A549 (cell line): ENCODE data around the gene WDR33. TPM values are rescaled to one million over a fixed set of nuclear protein-coding genes. Genes with fewer than 3 reads are reported as not detected.

Experiments
- ATAC-seq, 2 experiments: fragments of 200-7000 bp in 1 of 2; fragments of >200 bp in 1 of 2; cut with Nextera tagmentation in 1 of 2; cut with Tn5 transposase in 1 of 2; 3 replicates each; pipeline versions ENCODE4 v1.8.0 to v1.9.1; 2018 to 2020; ENCODE audit warnings: mild to moderate bottlenecking in 1 of 2, moderate library complexity in 1 of 2
- CTCF ChIA-PET: fragments of 300-600 bp; sonication (Branson Sonifier 250); formaldehyde crosslinking; extraction: SDS; loops from one replicate; lab custom pipeline; 2021; ENCODE audit warnings: antibody characterized with exemption, inconsistent platforms; lab: Yijun Ruan, JAX
- POLR2A ChIA-PET: fragments of 350-600 bp; formaldehyde crosslinking; extraction: SDS; loops from one replicate; lab custom pipeline; 2021; ENCODE audit warnings: antibody characterized with exemption, inconsistent platforms; lab: Yijun Ruan, JAX
- DNase-seq, 2 experiments: peaks; one replicate each; pipeline versions ENCODE4 v3.0.0 to v3.0.0-alpha.2; 2011 to 2016; ENCODE audit warnings: low read depth in 1 of 2, low spot score in 1 of 2
- FAIRE-seq: peaks from 2 replicates; lab custom pipeline; 2011; peaks lifted over from hg19 to GRCh38; lab: Jason Lieb, UNC
- H3K27ac ChIP-seq, 2 experiments: fragments of >200 bp; sonication (Bioruptor Twin); formaldehyde crosslinking; 3 replicates each; pipeline ENCODE4 v1.5.1; 2016 to 2017
- H3K4me1 ChIP-seq: fragments of >200 bp; sonication (Bioruptor Twin); formaldehyde crosslinking; 3 replicates; pipeline ENCODE4 v1.6.1; 2016
- H3K4me2 ChIP-seq: fragments of >200 bp; sonication (Bioruptor Twin); formaldehyde crosslinking; 3 replicates; pipeline ENCODE4 v1.6.1; 2016
- H3K4me3 ChIP-seq: fragments of >200 bp; sonication (Bioruptor Twin); formaldehyde crosslinking; 3 replicates; pipeline ENCODE4 v1.5.1; 2016
- H3K9me3 ChIP-seq: fragments of >200 bp; sonication (Bioruptor Twin); formaldehyde crosslinking; 3 replicates; pipeline ENCODE4 v1.6.1; 2016
- BHLHE40 ChIP-seq: IDR thresholded peaks from 2 replicates; pipeline ENCODE4 v1.6.1; 2012; ENCODE audit warnings: low read depth, low read length, inconsistent platforms
- CBX8 ChIP-seq: fragments of 200-600 bp; sonication (generic); IDR thresholded peaks from 2 replicates; pipeline ENCODE4 v1.6.1; 2016
- CHD4 ChIP-seq: fragments of 200-600 bp; sonication (generic); IDR thresholded peaks from 2 replicates; pipeline ENCODE4 v1.6.1; 2016; ENCODE audit warnings: antibody characterized with exemption, mild to moderate bottlenecking, borderline replicate concordance
- EHMT2 ChIP-seq: fragments of 200-600 bp; sonication (generic); IDR thresholded peaks from 2 replicates; pipeline ENCODE4 v1.6.1; 2016; ENCODE audit warnings: antibody characterized with exemption, low read depth, mild to moderate bottlenecking, moderate library complexity
- EP300 ChIP-seq, 2 experiments: fragments of >200 bp; sonication (Bioruptor Twin); formaldehyde crosslinking; IDR thresholded peaks; 2 replicates in 1 of 2; 3 replicates in 1 of 2; pipeline ENCODE4 v1.6.1; 2016 to 2017
- ESRRA ChIP-seq: fragments of 150-350 bp; IDR thresholded peaks from 2 replicates; pipeline ENCODE4 v1.6.1; 2014; ENCODE audit warnings: mild to moderate bottlenecking, low read length, borderline replicate concordance
- FOSB ChIP-seq: fragments of 250-450 bp; sonication (Bioruptor Pico); IDR thresholded peaks from 2 replicates; pipeline ENCODE4 v1.5.0; 2020; ENCODE audit warnings: mild to moderate bottlenecking, moderate library complexity
- FOSL2 ChIP-seq, 2 experiments: fragments of 450-650 bp in 1 of 2; fragments of >200 bp in 1 of 2; sonication (Bioruptor Twin) in 1 of 2; formaldehyde crosslinking; IDR thresholded peaks; 2 replicates each; pipeline versions ENCODE4 v1.5.0 to v1.6.1; 2016 to 2020; ENCODE audit warnings: mild to moderate bottlenecking in 1 of 2, moderate library complexity in 1 of 2
- FOXS1 ChIP-seq: fragments of 250-450 bp; sonication (Bioruptor Pico); IDR thresholded peaks from 2 replicates; pipeline ENCODE4 v1.5.0; 2020; ENCODE audit warnings: mild to moderate bottlenecking, moderate library complexity
- HDAC2 ChIP-seq: fragments of 200-600 bp; sonication (generic); IDR thresholded peaks from 2 replicates; pipeline ENCODE4 v1.6.1; 2016
- JUN ChIP-seq, 2 experiments: fragments of >200 bp; sonication (Bioruptor Twin); formaldehyde crosslinking; IDR thresholded peaks; 2 replicates in 1 of 2; 3 replicates in 1 of 2; pipeline ENCODE4 v1.6.1; 2016 to 2017
- JUNB ChIP-seq: fragments of >200 bp; sonication (Bioruptor Twin); formaldehyde crosslinking; IDR thresholded peaks from 2 replicates; pipeline ENCODE4 v1.6.1; 2016
- KDM5A ChIP-seq: fragments of 200-600 bp; sonication (generic); IDR thresholded peaks from 2 replicates; pipeline ENCODE4 v1.6.1; 2016; ENCODE audit warnings: antibody characterized with exemption, mild to moderate bottlenecking
- MAZ ChIP-seq: fragments of 150-350 bp; IDR thresholded peaks from 2 replicates; pipeline ENCODE4 v1.6.1; 2014; ENCODE audit warnings: antibody characterized with exemption, low read depth, low read length, borderline replicate concordance
- MYC ChIP-seq: IDR thresholded peaks from 2 replicates; pipeline ENCODE4 v1.6.1; 2012; ENCODE audit warnings: mild to moderate bottlenecking, inconsistent platforms, low read length, improper control_type of control experiment, borderline replicate concordance
- NPAS2 ChIP-seq: fragments of 250-450 bp; sonication (Bioruptor Pico); IDR thresholded peaks from 2 replicates; pipeline ENCODE4 v1.8.0; 2022; ENCODE audit warnings: mild to moderate bottlenecking, moderate library complexity, borderline replicate concordance
- PHF8 ChIP-seq: fragments of 200-600 bp; sonication (generic); IDR thresholded peaks from 2 replicates; pipeline ENCODE4 v1.6.1; 2016; ENCODE audit warnings: low read depth, mild to moderate bottlenecking, antibody characterized with exemption, moderate library complexity, borderline replicate concordance
- POLR2A ChIP-seq: IDR thresholded peaks from 2 replicates; pipeline ENCODE4 v1.6.1; 2012; ENCODE audit warnings: mild to moderate bottlenecking, low read length
- POLR2AphosphoS2 ChIP-seq: conservative IDR thresholded peaks from 2 replicates; pipeline ENCODE4 v1.6.1; 2012; ENCODE audit warnings: low read length, improper control_type of control experiment, inconsistent platforms
- RARB ChIP-seq: fragments of 250-450 bp; sonication (Bioruptor Pico); IDR thresholded peaks from 2 replicates; pipeline ENCODE4 v1.8.0; 2021; ENCODE audit warnings: mild to moderate bottlenecking, moderate library complexity
- RFX5 ChIP-seq: fragments of 450-650 bp; IDR thresholded peaks from 2 replicates; pipeline ENCODE4 v1.7.1; 2014; ENCODE audit warnings: antibody characterized with exemption, mild to moderate bottlenecking, moderate library complexity
- SMC3 ChIP-seq: fragments of >200 bp; sonication (Bioruptor Twin); formaldehyde crosslinking; IDR thresholded peaks from 3 replicates; pipeline ENCODE4 v1.6.1; 2018; ENCODE audit warnings: inconsistent platforms
- TP53 ChIP-seq: fragments of 250-450 bp; sonication (Bioruptor Pico); IDR thresholded peaks from 2 replicates; pipeline ENCODE4 v1.5.0; 2021; ENCODE audit warnings: mild to moderate bottlenecking, moderate library complexity
- ZC3H11A ChIP-seq: fragments of 450-650 bp; IDR thresholded peaks from 2 replicates; pipeline ENCODE4 v1.6.1; 2014; ENCODE audit warnings: antibody characterized with exemption, mild to moderate bottlenecking
- ZFP36 ChIP-seq: fragments of 450-650 bp; IDR thresholded peaks from 2 replicates; pipeline ENCODE4 v1.6.1; 2014; ENCODE audit warnings: borderline replicate concordance; ENCODE audit not compliant: partially characterized antibody
- WGBS: methylation state at CpG from one replicate; pipeline ENCODE4 v1.1.6; 2017; ENCODE audit errors: missing lambda C conversion rate; 5-methylcytosine and 5-hydroxymethylcytosine counted together
- polyA plus RNA-seq, 4 experiments: library from polyadenylated mRNA; depleted of rRNA in 3 of 4; stranded (reverse); fragments of >200 nt; fragmentation: RNase III in 1 of 4; extraction: RNeasy Plus Mini Kit Qiagen cat#74134 plus additional on column Dnase treatment in 1 of 4; gene quantifications; 2 replicates in 3 of 4; 3 replicates in 1 of 4; pipeline ENCODE4 v1.2.3, GENCODE V29; 2011 to 2017
- TF ChIP-seq, protein P1 (sequence below): fragments of 200-600 bp; sonication (generic); IDR thresholded peaks from 2 replicates; pipeline ENCODE4 v1.6.1; 2016; ENCODE audit warnings: antibody characterized with exemption, mild to moderate bottlenecking, moderate library complexity
- TF ChIP-seq, protein P2 (sequence below): fragments of 150-350 bp; IDR thresholded peaks from 2 replicates; pipeline ENCODE4 v1.6.1; 2014; ENCODE audit warnings: low read depth, mild to moderate bottlenecking, low read length
- TF ChIP-seq, protein P3 (sequence below): IDR thresholded peaks from 2 replicates; pipeline ENCODE4 v1.6.1; 2012; ENCODE audit warnings: low read depth, borderline replicate concordance
- TF ChIP-seq, protein P4 (sequence below): fragments of 250-450 bp; sonication (Bioruptor Pico); IDR thresholded peaks from 2 replicates; pipeline ENCODE4 v1.5.0; 2021; ENCODE audit warnings: mild to moderate bottlenecking, moderate library complexity, borderline replicate concordance
- TF ChIP-seq, protein P5 (sequence below): IDR thresholded peaks from 2 replicates; pipeline ENCODE4 v1.6.1; 2012
- TF ChIP-seq, protein P6 (sequence below): fragments of >200 bp; sonication (Bioruptor Twin); formaldehyde crosslinking; IDR thresholded peaks from 3 replicates; pipeline ENCODE4 v1.6.1; 2016
- TF ChIP-seq, protein P7 (sequence below): fragments of >200 bp; sonication (Bioruptor Twin); formaldehyde crosslinking; IDR thresholded peaks from 2 replicates; pipeline ENCODE4 v1.6.1; 2016

WDR33 gene
- polyA plus RNA-seq, 2 of the 4 experiments (the other 2 are of a cell fraction) = 21.3 to 67.1 TPM

DNA sequence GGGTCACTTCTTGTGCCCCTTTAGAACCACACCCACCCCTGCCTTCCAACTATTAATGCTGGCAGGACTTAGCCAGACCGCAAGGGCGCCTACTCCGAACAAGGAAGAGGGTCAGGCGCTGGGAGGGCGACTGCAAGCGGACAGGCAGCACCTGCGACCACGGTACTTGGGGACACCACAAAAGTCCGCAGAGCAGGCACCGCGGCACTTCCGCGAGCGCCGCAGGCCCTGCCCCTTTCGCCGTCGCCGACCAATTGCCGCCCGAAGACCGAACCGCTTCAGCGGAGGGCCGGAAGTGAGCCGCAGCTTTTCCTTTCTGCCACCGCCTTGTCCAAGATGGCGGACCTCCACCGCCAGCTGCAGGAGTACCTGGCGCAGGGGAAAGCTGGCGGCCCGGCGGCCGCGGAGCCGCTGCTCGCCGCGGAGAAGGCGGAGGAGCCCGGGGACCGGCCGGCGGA is 109.7 kb downstream of the WDR33 start, which contains the start of gene SFT2D3:
SFT2D3 (plus strand) TSS at position 305 of the 458 bp plus-strand sequence; CDS start at position 337, 32 bp downstream.
- H3K4me2 ChIP-seq = peak within 1 kb of the TSS; percentile 83
- ChIA-PET CTCF (interaction anchor here (1.5 to 1.7 kb wide), 2 partner anchors 10 to 24 kb away, joined by 3 read pairs; no protein-coding TSS in a partner anchor), POLR2A (interaction anchor here (0.6 to 1.9 kb wide), 4 partner anchors 27 to 657 kb away, joined by 3 to 5 read pairs (median 4); no protein-coding TSS in a partner anchor)
- TF ChIP-seq FOXS1 (no peak), EHMT2 (no peak), MYC (0 out of 2 replicates have a peak, but pooled peaks have one; percentile 9), KDM5A (no peak), EP300 (IDR thresholded peaks at IDR 0.05) (no peak), NPAS2 (CRISPR knock-in tag) (no peak), POLR2AphosphoS2 (no peak), BHLHE40 (no peak), CHD4 (no peak), ESRRA (no peak), FOSB (no peak), JUN (IDR thresholded peaks at IDR 0.05) (peak; percentile 46 to 91; a peak in 3 of 5 replicates), TP53 (no peak), RARB (CRISPR knock-in tag) (no peak; the same call in 1 of the 2 replicates), CBX8 (no peak), POLR2A (peak; percentile 95), PHF8 (peak; percentile 88), SMC3 (no peak), ZC3H11A (no peak), RFX5 (peak; percentile 30; the same call in 1 of the 2 replicates), JUNB (no peak), MAZ (no peak), FOSL2 (IDR thresholded peaks at IDR 0.05) (no peak), FOSL2 (CRISPR knock-in tag; IDR thresholded peaks at IDR 0.05) (no peak), ZFP36 (no peak), HDAC2 (no peak)
- TF ChIP-seq, protein P1, sequence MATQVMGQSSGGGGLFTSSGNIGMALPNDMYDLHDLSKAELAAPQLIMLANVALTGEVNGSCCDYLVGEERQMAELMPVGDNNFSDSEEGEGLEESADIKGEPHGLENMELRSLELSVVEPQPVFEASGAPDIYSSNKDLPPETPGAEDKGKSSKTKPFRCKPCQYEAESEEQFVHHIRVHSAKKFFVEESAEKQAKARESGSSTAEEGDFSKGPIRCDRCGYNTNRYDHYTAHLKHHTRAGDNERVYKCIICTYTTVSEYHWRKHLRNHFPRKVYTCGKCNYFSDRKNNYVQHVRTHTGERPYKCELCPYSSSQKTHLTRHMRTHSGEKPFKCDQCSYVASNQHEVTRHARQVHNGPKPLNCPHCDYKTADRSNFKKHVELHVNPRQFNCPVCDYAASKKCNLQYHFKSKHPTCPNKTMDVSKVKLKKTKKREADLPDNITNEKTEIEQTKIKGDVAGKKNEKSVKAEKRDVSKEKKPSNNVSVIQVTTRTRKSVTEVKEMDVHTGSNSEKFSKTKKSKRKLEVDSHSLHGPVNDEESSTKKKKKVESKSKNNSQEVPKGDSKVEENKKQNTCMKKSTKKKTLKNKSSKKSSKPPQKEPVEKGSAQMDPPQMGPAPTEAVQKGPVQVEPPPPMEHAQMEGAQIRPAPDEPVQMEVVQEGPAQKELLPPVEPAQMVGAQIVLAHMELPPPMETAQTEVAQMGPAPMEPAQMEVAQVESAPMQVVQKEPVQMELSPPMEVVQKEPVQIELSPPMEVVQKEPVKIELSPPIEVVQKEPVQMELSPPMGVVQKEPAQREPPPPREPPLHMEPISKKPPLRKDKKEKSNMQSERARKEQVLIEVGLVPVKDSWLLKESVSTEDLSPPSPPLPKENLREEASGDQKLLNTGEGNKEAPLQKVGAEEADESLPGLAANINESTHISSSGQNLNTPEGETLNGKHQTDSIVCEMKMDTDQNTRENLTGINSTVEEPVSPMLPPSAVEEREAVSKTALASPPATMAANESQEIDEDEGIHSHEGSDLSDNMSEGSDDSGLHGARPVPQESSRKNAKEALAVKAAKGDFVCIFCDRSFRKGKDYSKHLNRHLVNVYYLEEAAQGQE = no peak
- TF ChIP-seq, protein P2, sequence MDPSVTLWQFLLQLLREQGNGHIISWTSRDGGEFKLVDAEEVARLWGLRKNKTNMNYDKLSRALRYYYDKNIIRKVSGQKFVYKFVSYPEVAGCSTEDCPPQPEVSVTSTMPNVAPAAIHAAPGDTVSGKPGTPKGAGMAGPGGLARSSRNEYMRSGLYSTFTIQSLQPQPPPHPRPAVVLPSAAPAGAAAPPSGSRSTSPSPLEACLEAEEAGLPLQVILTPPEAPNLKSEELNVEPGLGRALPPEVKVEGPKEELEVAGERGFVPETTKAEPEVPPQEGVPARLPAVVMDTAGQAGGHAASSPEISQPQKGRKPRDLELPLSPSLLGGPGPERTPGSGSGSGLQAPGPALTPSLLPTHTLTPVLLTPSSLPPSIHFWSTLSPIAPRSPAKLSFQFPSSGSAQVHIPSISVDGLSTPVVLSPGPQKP = no peak
- TF ChIP-seq, protein P3, sequence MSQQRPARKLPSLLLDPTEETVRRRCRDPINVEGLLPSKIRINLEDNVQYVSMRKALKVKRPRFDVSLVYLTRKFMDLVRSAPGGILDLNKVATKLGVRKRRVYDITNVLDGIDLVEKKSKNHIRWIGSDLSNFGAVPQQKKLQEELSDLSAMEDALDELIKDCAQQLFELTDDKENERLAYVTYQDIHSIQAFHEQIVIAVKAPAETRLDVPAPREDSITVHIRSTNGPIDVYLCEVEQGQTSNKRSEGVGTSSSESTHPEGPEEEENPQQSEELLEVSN = no peak
- TF ChIP-seq, protein P4, sequence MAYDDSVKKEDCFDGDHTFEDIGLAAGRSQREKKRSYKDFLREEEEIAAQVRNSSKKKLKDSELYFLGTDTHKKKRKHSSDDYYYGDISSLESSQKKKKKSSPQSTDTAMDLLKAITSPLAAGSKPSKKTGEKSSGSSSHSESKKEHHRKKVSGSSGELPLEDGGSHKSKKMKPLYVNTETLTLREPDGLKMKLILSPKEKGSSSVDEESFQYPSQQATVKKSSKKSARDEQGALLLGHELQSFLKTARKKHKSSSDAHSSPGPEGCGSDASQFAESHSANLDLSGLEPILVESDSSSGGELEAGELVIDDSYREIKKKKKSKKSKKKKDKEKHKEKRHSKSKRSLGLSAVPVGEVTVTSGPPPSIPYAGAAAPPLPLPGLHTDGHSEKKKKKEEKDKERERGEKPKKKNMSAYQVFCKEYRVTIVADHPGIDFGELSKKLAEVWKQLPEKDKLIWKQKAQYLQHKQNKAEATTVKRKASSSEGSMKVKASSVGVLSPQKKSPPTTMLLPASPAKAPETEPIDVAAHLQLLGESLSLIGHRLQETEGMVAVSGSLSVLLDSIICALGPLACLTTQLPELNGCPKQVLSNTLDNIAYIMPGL = no peak
- TF ChIP-seq, protein P5, sequence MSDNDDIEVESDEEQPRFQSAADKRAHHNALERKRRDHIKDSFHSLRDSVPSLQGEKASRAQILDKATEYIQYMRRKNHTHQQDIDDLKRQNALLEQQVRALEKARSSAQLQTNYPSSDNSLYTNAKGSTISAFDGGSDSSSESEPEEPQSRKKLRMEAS = peak; percentile 41; the same call in 1 of the 2 replicates
- TF ChIP-seq, protein P6, sequence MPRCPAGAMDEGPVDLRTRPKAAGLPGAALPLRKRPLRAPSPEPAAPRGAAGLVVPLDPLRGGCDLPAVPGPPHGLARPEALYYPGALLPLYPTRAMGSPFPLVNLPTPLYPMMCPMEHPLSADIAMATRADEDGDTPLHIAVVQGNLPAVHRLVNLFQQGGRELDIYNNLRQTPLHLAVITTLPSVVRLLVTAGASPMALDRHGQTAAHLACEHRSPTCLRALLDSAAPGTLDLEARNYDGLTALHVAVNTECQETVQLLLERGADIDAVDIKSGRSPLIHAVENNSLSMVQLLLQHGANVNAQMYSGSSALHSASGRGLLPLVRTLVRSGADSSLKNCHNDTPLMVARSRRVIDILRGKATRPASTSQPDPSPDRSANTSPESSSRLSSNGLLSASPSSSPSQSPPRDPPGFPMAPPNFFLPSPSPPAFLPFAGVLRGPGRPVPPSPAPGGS = peak; percentile 91; the same call in 2 of the 3 replicates
- TF ChIP-seq, protein P7, sequence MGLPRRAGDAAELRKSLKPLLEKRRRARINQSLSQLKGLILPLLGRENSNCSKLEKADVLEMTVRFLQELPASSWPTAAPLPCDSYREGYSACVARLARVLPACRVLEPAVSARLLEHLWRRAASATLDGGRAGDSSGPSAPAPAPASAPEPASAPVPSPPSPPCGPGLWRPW = no peak
- WGBS = 3% methylated on average over 23 of the region's 44 CpGs
- DNase-seq (peak; percentile 88 to 94), FAIRE-seq (no peak), ATAC-seq (peak; percentile 82 to 92)
- no peaks in the 10 kb centered on the region for H3K9me3 ChIP-seq
- H3K4me1 ChIP-seq = peaks cover 30% of the 10 kb centered on the region
- peak within 1 kb of the TSS; percentile 71 for H3K4me3 ChIP-seq
- peak within 1 kb of the TSS; percentile 96 to 99 for H3K27ac ChIP-seq
